MCF 10A (cell line): ENCODE data around the gene TMEFF2. TPM values are rescaled to one million over a fixed set of nuclear protein-coding genes. Genes with fewer than 3 reads are reported as not detected.

ENCODE experiments used
- BruUV-seq: library from RNA; stranded (reverse); fragments of 400-500 nt; replicated peaks from 2 replicates; lab custom pipeline; 2021; lab: Mats Ljungman, UMichigan
- CTCF ChIA-PET: fragments of 300-600 bp; sonication (Branson Sonifier 250); formaldehyde crosslinking; extraction: SDS; loops from one replicate; lab custom pipeline; 2021; ENCODE audit warnings: antibody characterized with exemption, inconsistent platforms; lab: Yijun Ruan, JAX
- POLR2A ChIA-PET: fragments of 300-600, 350-650 bp; sonication (Branson Sonifier 250); formaldehyde crosslinking; extraction: SDS; loops from one replicate; lab custom pipeline; 2020; ENCODE audit warnings: antibody characterized with exemption, inconsistent platforms; lab: Yijun Ruan, JAX
- DNase-seq: peaks from one replicate; pipeline ENCODE4 v3.0.0-alpha.2; 2018; ENCODE audit not compliant: unreplicated experiment
- H3K27ac Mint-ChIP-seq: one replicate; pipeline ENCODE4 v1.8.0; 2022; ENCODE audit warnings: mild to moderate bottlenecking, low read depth, mixed read lengths; ENCODE audit not compliant: unreplicated experiment
- H3K27me3 Mint-ChIP-seq: one replicate; pipeline ENCODE4 v1.8.0; 2022; ENCODE audit warnings: mixed read lengths; ENCODE audit not compliant: insufficient read depth, unreplicated experiment
- H3K36me3 Mint-ChIP-seq: one replicate; pipeline ENCODE4 v1.8.0; 2022; ENCODE audit warnings: mild to moderate bottlenecking, moderate library complexity, mixed read lengths; ENCODE audit not compliant: insufficient read depth, unreplicated experiment
- H3K4me1 Mint-ChIP-seq: one replicate; pipeline ENCODE4 v1.8.0; 2022; ENCODE audit warnings: mixed read lengths; ENCODE audit not compliant: insufficient read depth, unreplicated experiment
- H3K4me3 Mint-ChIP-seq: one replicate; pipeline ENCODE4 v1.8.0; 2022; ENCODE audit warnings: mild to moderate bottlenecking, moderate library complexity, mixed read lengths; ENCODE audit not compliant: unreplicated experiment
- H3K9me3 Mint-ChIP-seq: one replicate; pipeline ENCODE4 v1.8.0; 2022; ENCODE audit warnings: mixed read lengths; ENCODE audit not compliant: unreplicated experiment
- intact Hi-C: fragments of 100-400 bp; cut with micrococcal nuclease; formaldehyde crosslinking; loops from 2 replicates; pipeline ENCODE4 v1.14.1; 2022
- total RNA-seq: library from RNA; stranded (reverse); gene quantifications from 2 replicates; pipeline ENCODE4 v1.2.3, GENCODE V29; 2022
- TF ChIP-seq, protein P1 (sequence below): fragments of 200-600 bp; IDR thresholded peaks from one replicate; pipeline ENCODE4 v1.8.0; 2022; ENCODE audit warnings: antibody characterized with exemption, mild to moderate bottlenecking; ENCODE audit not compliant: unreplicated experiment

Gene TMEFF2
- total RNA-seq, 1 experiment from 2014 or later: not detected

- Mint-ChIP-seq H3K36me3 (peaks cover 4% of the 10 kb centered on the region), H3K4me1 (peaks cover 5% of the 10 kb centered on the region), H3K4me3 (no peak overlapping the region), H3K27ac (no peak overlapping the region), H3K9me3 (peaks cover 3% of the 10 kb centered on the region), H3K27me3 (no peaks in the 10 kb centered on the region)
- CTCF ChIA-PET: interaction anchor here (0.6 to 1.6 kb wide), 3 partner anchors 12 to 23 kb away, joined by 3 to 4 read pairs (median 3); no protein-coding TSS in a partner anchor
- no TSS peak for BruUV-seq
- TF ChIP-seq, protein P1, sequence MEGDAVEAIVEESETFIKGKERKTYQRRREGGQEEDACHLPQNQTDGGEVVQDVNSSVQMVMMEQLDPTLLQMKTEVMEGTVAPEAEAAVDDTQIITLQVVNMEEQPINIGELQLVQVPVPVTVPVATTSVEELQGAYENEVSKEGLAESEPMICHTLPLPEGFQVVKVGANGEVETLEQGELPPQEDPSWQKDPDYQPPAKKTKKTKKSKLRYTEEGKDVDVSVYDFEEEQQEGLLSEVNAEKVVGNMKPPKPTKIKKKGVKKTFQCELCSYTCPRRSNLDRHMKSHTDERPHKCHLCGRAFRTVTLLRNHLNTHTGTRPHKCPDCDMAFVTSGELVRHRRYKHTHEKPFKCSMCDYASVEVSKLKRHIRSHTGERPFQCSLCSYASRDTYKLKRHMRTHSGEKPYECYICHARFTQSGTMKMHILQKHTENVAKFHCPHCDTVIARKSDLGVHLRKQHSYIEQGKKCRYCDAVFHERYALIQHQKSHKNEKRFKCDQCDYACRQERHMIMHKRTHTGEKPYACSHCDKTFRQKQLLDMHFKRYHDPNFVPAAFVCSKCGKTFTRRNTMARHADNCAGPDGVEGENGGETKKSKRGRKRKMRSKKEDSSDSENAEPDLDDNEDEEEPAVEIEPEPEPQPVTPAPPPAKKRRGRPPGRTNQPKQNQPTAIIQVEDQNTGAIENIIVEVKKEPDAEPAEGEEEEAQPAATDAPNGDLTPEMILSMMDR: no peak
- POLR2A ChIA-PET: no interaction called here
- intact Hi-C loops: no loop called here
- no peak for DNase-seq
These were observed 235.5 kb downstream of the TMEFF2 start for GRCh38 chr2:191959209-191959608.

DNA sequence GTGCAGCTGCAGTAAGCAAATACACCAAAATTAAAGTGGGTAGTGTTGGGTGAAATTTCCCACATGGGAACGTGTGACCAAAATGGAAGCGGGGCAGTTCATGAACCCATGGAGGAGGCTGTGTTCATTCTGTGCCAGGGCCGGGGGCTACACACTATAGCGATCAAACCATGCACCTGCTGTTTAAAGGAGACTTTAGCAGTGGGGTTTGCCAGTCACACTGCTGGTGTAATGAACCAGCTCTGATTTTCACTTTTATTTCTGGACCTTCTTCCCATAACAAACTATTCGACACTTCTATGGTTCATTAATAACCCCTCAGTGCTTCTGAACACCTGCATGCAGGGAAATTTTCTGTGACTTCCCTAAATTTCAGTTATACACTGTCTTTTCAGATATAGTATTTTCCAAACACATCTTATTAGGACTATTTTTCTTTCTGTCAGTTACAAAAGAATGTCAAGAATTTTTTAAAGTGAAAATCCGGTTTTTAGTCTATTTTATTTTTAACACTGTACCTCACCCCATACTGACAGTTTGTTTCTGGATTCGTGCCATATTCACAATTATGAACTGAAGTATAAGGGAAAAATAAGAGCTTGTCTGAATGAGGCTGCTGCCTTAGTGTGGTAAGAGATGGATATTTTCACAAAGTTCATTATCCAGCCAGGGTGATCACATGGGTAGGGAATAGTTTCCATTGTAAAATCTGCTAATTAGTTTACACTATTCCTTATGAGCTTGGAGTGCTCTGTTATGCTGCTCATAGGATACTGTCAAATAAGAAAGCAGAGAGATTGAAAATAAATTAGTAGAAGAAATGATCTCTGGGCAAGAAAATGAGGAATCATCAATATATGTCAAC, 236.5 kb downstream of the TMEFF2 start:
- DNase-seq: no peak
- ChIA-PET CTCF (interaction anchor here (0.5 to 1.6 kb wide), 5 partner anchors 8 to 142 kb away, joined by 3 to 4 read pairs (median 3); no protein-coding TSS in a partner anchor), POLR2A (interaction anchor here (0.7 kb wide), 1 partner anchor 9 kb away, joined by 3 read pairs; no protein-coding TSS in a partner anchor)
- Mint-ChIP-seq H3K36me3 (no peaks in the 10 kb centered on the region), H3K4me3 (no peak overlapping the region), H3K9me3 (no peaks in the 10 kb centered on the region), H3K27me3 (no peaks in the 10 kb centered on the region), H3K4me1 (peaks cover 5% of the 10 kb centered on the region), H3K27ac (no peak overlapping the region)
- intact Hi-C loops: no loop called here
- no TSS peak for BruUV-seq
- TF ChIP-seq, protein P1: no peak

DNA sequence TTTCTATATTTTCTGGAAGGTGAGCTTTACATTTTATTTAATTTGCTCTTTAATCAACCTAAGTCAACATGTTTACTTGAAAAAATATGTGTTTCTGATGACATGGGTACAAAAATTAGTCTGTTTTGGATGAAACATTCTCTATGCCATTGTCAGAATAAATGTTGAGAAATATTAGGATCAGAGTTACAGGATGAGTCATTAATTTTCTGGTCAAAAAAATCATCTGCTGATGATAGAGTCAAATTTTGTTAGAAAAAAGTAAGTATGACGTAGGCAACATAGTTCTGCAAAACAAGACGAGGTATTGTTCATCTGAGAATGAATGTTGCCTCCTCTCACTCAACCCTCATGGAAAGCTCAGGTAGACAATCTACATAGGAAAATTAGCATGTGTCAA, 240.3 kb downstream of the TMEFF2 start:
- DNase-seq: no peak
- Mint-ChIP-seq H3K9me3 (no peaks in the 10 kb centered on the region), H3K27ac (no peak overlapping the region), H3K27me3 (no peaks in the 10 kb centered on the region), H3K4me1 (peaks cover 12% of the 10 kb centered on the region), H3K36me3 (no peaks in the 10 kb centered on the region), H3K4me3 (no peak overlapping the region)
- no TSS peak for BruUV-seq
- intact Hi-C loops: no loop called here
- ChIA-PET CTCF (no interaction called here), POLR2A (interaction anchor here (0.9 kb wide), 1 partner anchor 11 kb away, joined by 3 read pairs; no protein-coding TSS in a partner anchor)
- TF ChIP-seq, protein P1: no peak

- Mint-ChIP-seq H3K4me3 (no peak overlapping the region), H3K4me1 (peaks cover 12% of the 10 kb centered on the region), H3K36me3 (no peaks in the 10 kb centered on the region), H3K27ac (no peak overlapping the region), H3K9me3 (no peaks in the 10 kb centered on the region), H3K27me3 (no peaks in the 10 kb centered on the region)
- DNase-seq: no peak
- ChIA-PET CTCF (no interaction called here), POLR2A (no interaction called here)
- intact Hi-C loops: no loop called here
- no TSS peak for BruUV-seq
- TF ChIP-seq, protein P1: no peak
These were observed 242.0 kb downstream of the TMEFF2 start for GRCh38 chr2:191952515-191953270.
